Prostate gland (tissue), 2 donors: Measurements from ENCODE around the gene ACADM.

ENCODE experiments used
- POLR2AphosphoS5 ChIP-seq: sonication (generic); formaldehyde crosslinking; IDR thresholded peaks from one replicate; pipeline ENCODE4 v1.6.1; 2017; ENCODE audit warnings: antibody characterized with exemption
- TF ChIP-seq, protein P1 (sequence below), 4 experiments: fragments of 200-600 bp in 2 of 4; fragments of 450-650 bp in 2 of 4; sonication (generic) in 2 of 4; IDR thresholded peaks; 1 replicate in 3 of 4; 2 replicates in 1 of 4; pipeline ENCODE4 v1.5.1; 2016 to 2019; ENCODE audit warnings: antibody characterized with exemption in 4 of 4, mild to moderate bottlenecking in 2 of 4, moderate library complexity in 2 of 4

DNA sequence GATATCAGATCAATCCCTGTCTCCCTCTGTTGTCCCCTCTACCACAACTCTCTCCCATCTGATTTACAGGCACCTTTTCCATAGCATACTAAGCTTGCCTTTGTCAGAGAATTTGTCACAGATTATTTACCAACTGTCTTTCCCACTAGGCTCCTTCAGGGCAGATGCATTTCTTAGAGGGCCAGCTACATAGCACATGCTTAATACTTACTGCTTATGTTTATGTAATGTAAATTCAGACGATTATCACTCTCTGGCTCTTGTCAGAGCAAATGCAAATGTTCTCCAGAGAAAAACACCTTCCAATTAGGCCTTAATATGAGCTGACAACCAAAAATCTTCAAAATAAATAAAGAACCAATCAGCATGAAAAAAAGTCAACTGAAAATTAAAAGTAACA lies 46.3 kb downstream of the ACADM start:
- TF ChIP-seq POLR2AphosphoS5, result no peak
- TF ChIP-seq, protein P1, sequence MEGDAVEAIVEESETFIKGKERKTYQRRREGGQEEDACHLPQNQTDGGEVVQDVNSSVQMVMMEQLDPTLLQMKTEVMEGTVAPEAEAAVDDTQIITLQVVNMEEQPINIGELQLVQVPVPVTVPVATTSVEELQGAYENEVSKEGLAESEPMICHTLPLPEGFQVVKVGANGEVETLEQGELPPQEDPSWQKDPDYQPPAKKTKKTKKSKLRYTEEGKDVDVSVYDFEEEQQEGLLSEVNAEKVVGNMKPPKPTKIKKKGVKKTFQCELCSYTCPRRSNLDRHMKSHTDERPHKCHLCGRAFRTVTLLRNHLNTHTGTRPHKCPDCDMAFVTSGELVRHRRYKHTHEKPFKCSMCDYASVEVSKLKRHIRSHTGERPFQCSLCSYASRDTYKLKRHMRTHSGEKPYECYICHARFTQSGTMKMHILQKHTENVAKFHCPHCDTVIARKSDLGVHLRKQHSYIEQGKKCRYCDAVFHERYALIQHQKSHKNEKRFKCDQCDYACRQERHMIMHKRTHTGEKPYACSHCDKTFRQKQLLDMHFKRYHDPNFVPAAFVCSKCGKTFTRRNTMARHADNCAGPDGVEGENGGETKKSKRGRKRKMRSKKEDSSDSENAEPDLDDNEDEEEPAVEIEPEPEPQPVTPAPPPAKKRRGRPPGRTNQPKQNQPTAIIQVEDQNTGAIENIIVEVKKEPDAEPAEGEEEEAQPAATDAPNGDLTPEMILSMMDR (IDR thresholded peaks at IDR 0.05), result no peak
